Cardiac muscle cell (in vitro differentiated cells and primary cell): ENCODE data around the gene NSMCE1. TPM values are rescaled to one million over a fixed set of nuclear protein-coding genes. Genes with fewer than 3 reads are reported as not detected.

Experiments used
- DNase-seq, 2 donors: peaks; one replicate each; pipeline versions ENCODE4 v3.0.0 to v3.0.0-alpha.2; 2010 to 2017; ENCODE audit warnings: low read depth in 1 of 2, low spot score in 1 of 2
- H3K27ac ChIP-seq: fragments of 200-600 bp; sonication (generic); 2 replicates; pipeline ENCODE4 v1.5.1; 2016
- H3K27me3 ChIP-seq: fragments of 200-600 bp; sonication (generic); 2 replicates; pipeline ENCODE4 v1.6.0; 2016; ENCODE audit warnings: control low read depth
- H3K36me3 ChIP-seq: fragments of 200-600 bp; sonication (generic); 2 replicates; pipeline ENCODE4 v1.5.1; 2016; ENCODE audit warnings: control low read depth
- H3K4me1 ChIP-seq: fragments of 200-600 bp; sonication (generic); 2 replicates; pipeline ENCODE4 v1.8.1; 2017; ENCODE audit warnings: low read depth, mild to moderate bottlenecking, mixed run types
- H3K4me3 ChIP-seq: fragments of 200-600 bp; sonication (generic); 2 replicates; pipeline ENCODE4 v1.5.1; 2016; ENCODE audit warnings: mild to moderate bottlenecking
- H3K9me3 ChIP-seq: fragments of 200-600 bp; sonication (generic); 2 replicates; pipeline ENCODE4 v1.5.1; 2017; ENCODE audit warnings: low read depth, mild to moderate bottlenecking, control low read depth
- polyA plus RNA-seq: library from polyadenylated mRNA; unstranded; fragments of >200 nt; fragmentation: Nextera tagmentation; extraction: Ambion mirVana; gene quantifications from 2 replicates; pipeline ENCODE4 v1.2.1, GENCODE V29; 2016
- total RNA-seq: library from RNA; depleted of rRNA; stranded (reverse); fragments of >200 nt; gene quantifications from 2 replicates; pipeline ENCODE4 v1.2.3, GENCODE V29; 2016
- TF ChIP-seq, protein P1 (sequence below): IDR thresholded peaks from 2 replicates; pipeline ENCODE4 v1.5.1; 2012; ENCODE audit warnings: low read depth, mild to moderate bottlenecking, low read length

NSMCE1 gene
- total and polyA plus RNA-seq, 2 experiments from 2014 or later, result 23.4 to 28.2 TPM

- Histone ChIP-seq H3K36me3 (no peaks in the 10 kb centered on the region), H3K9me3 (no peaks in the 10 kb centered on the region), H3K27ac (no peak overlapping the region), H3K4me3 (no peak overlapping the region), H3K4me1 (peaks cover 17% of the 10 kb centered on the region), H3K27me3 (no peaks in the 10 kb centered on the region)
- DNase-seq, result no peak
- TF ChIP-seq, protein P1, sequence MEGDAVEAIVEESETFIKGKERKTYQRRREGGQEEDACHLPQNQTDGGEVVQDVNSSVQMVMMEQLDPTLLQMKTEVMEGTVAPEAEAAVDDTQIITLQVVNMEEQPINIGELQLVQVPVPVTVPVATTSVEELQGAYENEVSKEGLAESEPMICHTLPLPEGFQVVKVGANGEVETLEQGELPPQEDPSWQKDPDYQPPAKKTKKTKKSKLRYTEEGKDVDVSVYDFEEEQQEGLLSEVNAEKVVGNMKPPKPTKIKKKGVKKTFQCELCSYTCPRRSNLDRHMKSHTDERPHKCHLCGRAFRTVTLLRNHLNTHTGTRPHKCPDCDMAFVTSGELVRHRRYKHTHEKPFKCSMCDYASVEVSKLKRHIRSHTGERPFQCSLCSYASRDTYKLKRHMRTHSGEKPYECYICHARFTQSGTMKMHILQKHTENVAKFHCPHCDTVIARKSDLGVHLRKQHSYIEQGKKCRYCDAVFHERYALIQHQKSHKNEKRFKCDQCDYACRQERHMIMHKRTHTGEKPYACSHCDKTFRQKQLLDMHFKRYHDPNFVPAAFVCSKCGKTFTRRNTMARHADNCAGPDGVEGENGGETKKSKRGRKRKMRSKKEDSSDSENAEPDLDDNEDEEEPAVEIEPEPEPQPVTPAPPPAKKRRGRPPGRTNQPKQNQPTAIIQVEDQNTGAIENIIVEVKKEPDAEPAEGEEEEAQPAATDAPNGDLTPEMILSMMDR, result no peak
Measured at GRCh38 chr16:27224271-27224737, 44.3 kb downstream of the NSMCE1 start.

DNA sequence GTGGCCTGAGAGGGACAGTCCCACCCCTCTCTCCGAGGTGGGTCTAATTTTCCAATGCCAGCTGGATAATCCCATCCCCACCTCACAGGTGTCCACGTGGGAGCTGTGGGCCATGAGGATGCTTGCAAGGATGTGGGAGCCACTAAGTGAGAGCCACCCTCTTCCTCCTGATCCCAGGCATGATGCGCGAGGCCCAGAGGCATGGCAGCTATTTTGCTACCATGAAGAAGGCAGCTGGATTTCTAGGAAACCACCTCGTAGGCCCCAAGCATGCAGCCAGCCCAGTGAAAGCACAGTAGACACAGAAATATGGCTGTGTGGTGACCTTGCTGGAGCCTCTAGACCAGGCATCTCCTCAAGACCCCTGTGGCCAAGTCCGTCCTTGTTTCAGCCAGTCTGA, 44.9 kb downstream of the NSMCE1 start:
- H3K27ac ChIP-seq, result peak overlapping the region; percentile 91
- no peaks in the 10 kb centered on the region for H3K27me3 ChIP-seq
- H3K36me3 ChIP-seq, result no peaks in the 10 kb centered on the region
- DNase-seq, result no peak
- H3K4me3 ChIP-seq, result no peak overlapping the region
- TF ChIP-seq, protein P1, result no peak
- H3K9me3 ChIP-seq, result no peaks in the 10 kb centered on the region
- peaks cover 16% of the 10 kb centered on the region for H3K4me1 ChIP-seq

- DNase-seq, result no peak
- H3K27me3 ChIP-seq, result no peaks in the 10 kb centered on the region
- no peaks in the 10 kb centered on the region for H3K9me3 ChIP-seq
- TF ChIP-seq, protein P1, result no peak
- peaks cover 16% of the 10 kb centered on the region for H3K4me1 ChIP-seq
- peak overlapping the region; percentile 91 for H3K27ac ChIP-seq
- H3K36me3 ChIP-seq, result no peaks in the 10 kb centered on the region
- no peak overlapping the region for H3K4me3 ChIP-seq
Measured at GRCh38 chr16:27223226-27223610, 45.4 kb downstream of the NSMCE1 start.

- no peaks in the 10 kb centered on the region for H3K9me3 ChIP-seq
- H3K4me3 ChIP-seq, result no peak overlapping the region
- peak; percentile 30 to 83 for DNase-seq
- peaks cover 16% of the 10 kb centered on the region for H3K4me1 ChIP-seq
- peak overlapping the region; percentile 91 for H3K27ac ChIP-seq
- TF ChIP-seq, protein P1, result no peak
- no peaks in the 10 kb centered on the region for H3K36me3 ChIP-seq
- no peaks in the 10 kb centered on the region for H3K27me3 ChIP-seq
Measured at GRCh38 chr16:27222249-27223225, 46.0 kb downstream of the NSMCE1 start.

DNA sequence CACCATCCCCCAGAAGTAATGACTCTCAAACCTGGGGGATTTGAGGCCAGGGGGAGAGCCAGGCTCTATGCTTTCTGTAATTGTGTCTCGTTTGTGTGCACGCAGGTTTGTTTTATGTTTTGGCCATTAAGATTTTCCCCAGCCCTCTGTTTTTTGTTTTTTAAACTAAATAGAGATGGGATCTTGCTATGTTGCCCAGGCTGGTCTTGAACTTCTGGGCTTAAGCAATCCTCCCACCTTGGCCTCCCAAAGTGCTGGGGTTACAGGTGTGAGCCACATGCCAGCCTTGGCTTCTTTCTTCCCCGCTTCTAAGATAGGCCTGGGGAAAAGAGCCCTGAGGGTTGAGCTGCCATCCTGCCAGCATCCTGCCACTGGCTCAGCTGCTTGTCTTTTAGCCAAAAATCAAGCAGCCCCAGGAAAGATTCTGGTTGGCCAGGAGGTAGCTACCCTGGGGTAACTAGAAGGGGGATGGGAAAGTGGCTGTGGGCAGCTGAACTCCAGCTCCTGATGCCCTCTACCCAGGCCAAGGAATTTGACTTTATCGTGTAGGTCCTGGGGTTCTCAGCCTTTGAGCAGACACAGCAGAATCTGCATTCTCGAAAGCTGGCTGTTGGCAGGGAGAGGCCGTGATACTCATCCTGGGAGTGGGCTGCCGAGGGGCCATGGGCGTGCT, 46.9 kb downstream of the NSMCE1 start:
- no peak for DNase-seq
- Histone ChIP-seq H3K4me1 (peaks cover 16% of the 10 kb centered on the region), H3K9me3 (no peaks in the 10 kb centered on the region), H3K27ac (peak overlapping the region; percentile 91), H3K36me3 (no peaks in the 10 kb centered on the region), H3K27me3 (no peaks in the 10 kb centered on the region), H3K4me3 (no peak overlapping the region)
- TF ChIP-seq, protein P1, result no peak
